Adrenal gland (tissue), 5 donors: ENCODE data around the gene MBD3.

Experiments used
- POLR2A ChIP-seq, 2 donors: fragments of 450-650 bp; IDR thresholded peaks; one replicate each; pipeline ENCODE4 v1.6.1; 2017; ENCODE audit warnings: antibody characterized with exemption in 2 of 2, mild to moderate bottlenecking in 2 of 2, moderate library complexity in 1 of 2
- TF ChIP-seq, protein P1 (sequence below), 6 experiments: fragments of 450-650 bp in 4 of 6; fragments of 200-600 bp in 2 of 6; sonication (generic) in 1 of 6; IDR thresholded peaks; 1 replicate in 5 of 6; 2 replicates in 1 of 6; pipeline versions ENCODE4 v1.5.1 to v1.8.0; 2016 to 2021; ENCODE audit warnings: antibody characterized with exemption in 6 of 6, mild to moderate bottlenecking in 2 of 6, moderate library complexity in 1 of 6
- donor health status: DM: no; HTN: no; CAD: no.

DNA sequence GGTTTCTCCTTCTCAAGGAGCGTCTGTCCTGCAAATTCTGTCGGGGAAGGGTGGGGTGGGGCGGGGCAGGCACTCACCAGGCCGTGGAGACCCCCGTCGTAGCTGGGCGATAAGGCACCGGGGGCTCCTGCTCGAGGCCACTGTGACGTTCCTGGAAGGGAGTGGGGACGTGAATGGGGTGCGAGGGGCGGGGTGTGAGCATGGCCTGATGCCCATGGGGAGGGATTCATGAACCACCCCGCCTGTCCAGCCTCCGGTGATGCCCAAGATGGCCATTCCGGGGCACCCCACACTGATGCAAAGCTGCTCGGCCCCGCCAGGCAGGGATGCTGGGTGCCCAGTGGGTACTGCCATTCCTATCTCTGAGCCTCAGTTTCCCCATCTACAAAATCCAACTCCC lies 27.0 kb upstream of the MBD3 start:
- TF ChIP-seq, protein P1, sequence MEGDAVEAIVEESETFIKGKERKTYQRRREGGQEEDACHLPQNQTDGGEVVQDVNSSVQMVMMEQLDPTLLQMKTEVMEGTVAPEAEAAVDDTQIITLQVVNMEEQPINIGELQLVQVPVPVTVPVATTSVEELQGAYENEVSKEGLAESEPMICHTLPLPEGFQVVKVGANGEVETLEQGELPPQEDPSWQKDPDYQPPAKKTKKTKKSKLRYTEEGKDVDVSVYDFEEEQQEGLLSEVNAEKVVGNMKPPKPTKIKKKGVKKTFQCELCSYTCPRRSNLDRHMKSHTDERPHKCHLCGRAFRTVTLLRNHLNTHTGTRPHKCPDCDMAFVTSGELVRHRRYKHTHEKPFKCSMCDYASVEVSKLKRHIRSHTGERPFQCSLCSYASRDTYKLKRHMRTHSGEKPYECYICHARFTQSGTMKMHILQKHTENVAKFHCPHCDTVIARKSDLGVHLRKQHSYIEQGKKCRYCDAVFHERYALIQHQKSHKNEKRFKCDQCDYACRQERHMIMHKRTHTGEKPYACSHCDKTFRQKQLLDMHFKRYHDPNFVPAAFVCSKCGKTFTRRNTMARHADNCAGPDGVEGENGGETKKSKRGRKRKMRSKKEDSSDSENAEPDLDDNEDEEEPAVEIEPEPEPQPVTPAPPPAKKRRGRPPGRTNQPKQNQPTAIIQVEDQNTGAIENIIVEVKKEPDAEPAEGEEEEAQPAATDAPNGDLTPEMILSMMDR (IDR thresholded peaks at IDR 0.05): no peak
- TF ChIP-seq POLR2A (IDR thresholded peaks at IDR 0.05): no peak
